ENCODE results near the gene NIF3L1. TPM values are rescaled to one million over a fixed set of nuclear protein-coding genes. Genes with fewer than 3 reads are reported as not detected.
A peak's percentile ranks its signal among the peaks of the same experiment; 100 is the strongest.

NIF3L1 gene
- total and polyA plus RNA-seq, 5 donors = 16.6 to 23.1 (median 21.1) TPM

DNA sequence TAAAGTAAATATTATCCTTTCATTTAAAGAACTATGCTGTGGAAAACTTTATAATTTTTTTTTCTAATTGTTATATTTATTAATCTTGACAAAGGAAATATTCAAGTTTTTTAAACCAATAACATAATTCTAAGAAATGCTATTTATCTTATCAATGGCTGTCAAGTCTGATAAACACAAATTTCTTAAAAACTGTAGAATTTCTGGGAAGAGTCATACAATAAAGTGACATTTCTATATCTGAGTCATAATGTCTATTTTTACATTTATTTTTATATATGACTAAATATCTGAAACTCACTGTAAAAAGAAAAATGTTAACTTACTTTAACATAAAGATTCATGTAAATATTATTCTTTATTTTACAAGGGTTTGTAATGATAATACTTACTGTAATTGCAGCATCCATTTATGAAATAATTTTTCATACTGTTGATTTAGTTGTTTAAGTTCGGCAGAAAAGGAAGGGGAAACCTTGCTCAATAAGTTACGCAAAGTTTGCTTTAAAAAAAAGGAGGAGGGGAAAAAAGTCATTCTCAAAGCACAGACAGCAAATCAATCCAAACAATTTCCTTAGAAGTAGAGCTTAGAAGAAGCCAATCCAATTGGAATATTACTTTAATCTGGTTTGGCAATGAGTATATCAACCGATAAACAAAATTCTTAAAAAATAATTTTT, 41.9 kb downstream of the NIF3L1 start:
- H3K27ac ChIP-seq (ENCODE audit: low read length) = no peak overlapping the region
- DNase-seq (no peak), ATAC-seq (no peak)
- intact Hi-C loops (cut with DNase I) = loop anchor here in 1 of 4 donors (10.0 kb wide), 1 partner anchor 224 kb away; no protein-coding TSS in a partner anchor
- no peaks in the 10 kb centered on the region for H3K27me3 ChIP-seq (ENCODE audit: control insufficient read depth, insufficient read depth)
- no peaks in the 10 kb centered on the region for H3K9me3 ChIP-seq (ENCODE audit: control insufficient read depth, low read length)
- 80% methylated on average over 3 of the region's 3 CpGs for WGBS
- H3K4me1 ChIP-seq (ENCODE audit: control insufficient read depth, insufficient read depth, low read length) = no peaks in the 10 kb centered on the region
- H3K4me3 ChIP-seq (ENCODE audit: low read length) = no peak overlapping the region

DNA sequence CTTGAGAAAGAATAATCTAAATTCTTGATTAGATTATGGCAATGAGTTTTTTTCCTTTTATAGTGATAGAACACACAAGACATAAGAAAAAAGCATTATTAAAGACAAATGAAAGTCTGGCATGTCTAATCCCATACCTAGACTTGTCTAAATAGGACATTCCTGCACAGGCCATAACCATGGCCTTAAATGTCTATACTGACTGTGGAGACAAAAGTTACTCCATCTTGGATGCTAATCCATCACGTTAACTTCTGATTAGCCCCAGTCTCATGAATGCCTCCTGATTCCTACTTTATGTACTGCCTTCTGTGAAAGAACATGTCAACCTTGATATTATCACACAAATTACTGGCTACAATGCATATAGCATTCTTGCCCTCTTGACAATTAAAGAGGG, 50.7 kb downstream of the NIF3L1 start:
- 93% methylated on average over 1 of the region's 1 CpG for WGBS
- Histone ChIP-seq H3K4me3 (ENCODE audit: low read length) (no peak overlapping the region), H3K9me3 (ENCODE audit: control insufficient read depth, low read length) (no peaks in the 10 kb centered on the region), H3K4me1 (ENCODE audit: control insufficient read depth, insufficient read depth, low read length) (no peaks in the 10 kb centered on the region), H3K27ac (ENCODE audit: low read length) (no peak overlapping the region), H3K27me3 (ENCODE audit: control insufficient read depth, insufficient read depth) (no peaks in the 10 kb centered on the region)
- intact Hi-C loops (cut with DNase I) = loop anchor here in 1 of 4 donors (10.0 kb wide), 1 partner anchor 215 kb away; no protein-coding TSS in a partner anchor
- ATAC-seq (no peak), DNase-seq (no peak)

DNA sequence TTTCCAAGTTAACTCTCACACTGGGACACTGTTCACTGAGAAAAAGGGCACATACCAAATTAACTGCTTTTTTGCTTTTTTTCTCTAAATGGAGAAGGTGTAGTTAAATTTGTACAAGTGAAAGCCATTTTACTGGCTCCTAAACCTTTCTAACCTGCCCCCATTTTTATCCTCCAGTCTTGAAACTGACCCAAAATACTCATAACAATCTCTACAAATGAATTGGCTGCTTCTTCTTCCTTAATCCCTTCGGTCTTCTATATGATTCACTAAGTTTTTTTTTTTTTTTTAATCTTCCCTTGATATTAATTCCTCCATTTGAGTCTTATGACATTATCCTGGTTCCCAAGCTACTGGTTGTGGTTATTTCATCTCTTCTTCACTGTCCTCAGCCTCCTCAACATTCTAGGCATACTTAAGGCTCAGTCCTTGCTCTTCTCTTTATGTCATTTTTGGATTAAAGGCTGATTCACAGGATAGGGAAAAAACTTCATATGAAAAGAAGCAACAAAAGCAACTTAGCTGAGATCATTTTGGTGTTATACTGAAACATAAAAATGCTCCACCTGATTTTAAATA, 54.4 kb downstream of the NIF3L1 start:
- ATAC-seq (no peak), DNase-seq (no peak)
- no peak overlapping the region for H3K27ac ChIP-seq (ENCODE audit: low read length)
- intact Hi-C loops (cut with DNase I) = no loop called here
- no peaks in the 10 kb centered on the region for H3K27me3 ChIP-seq (ENCODE audit: control insufficient read depth, insufficient read depth)
- H3K4me1 ChIP-seq (ENCODE audit: control insufficient read depth, insufficient read depth, low read length) = no peaks in the 10 kb centered on the region
- H3K4me3 ChIP-seq (ENCODE audit: low read length) = no peak overlapping the region
- H3K9me3 ChIP-seq (ENCODE audit: control insufficient read depth, low read length) = no peaks in the 10 kb centered on the region
- 85% methylated on average over 1 of the region's 1 CpG for WGBS

DNA sequence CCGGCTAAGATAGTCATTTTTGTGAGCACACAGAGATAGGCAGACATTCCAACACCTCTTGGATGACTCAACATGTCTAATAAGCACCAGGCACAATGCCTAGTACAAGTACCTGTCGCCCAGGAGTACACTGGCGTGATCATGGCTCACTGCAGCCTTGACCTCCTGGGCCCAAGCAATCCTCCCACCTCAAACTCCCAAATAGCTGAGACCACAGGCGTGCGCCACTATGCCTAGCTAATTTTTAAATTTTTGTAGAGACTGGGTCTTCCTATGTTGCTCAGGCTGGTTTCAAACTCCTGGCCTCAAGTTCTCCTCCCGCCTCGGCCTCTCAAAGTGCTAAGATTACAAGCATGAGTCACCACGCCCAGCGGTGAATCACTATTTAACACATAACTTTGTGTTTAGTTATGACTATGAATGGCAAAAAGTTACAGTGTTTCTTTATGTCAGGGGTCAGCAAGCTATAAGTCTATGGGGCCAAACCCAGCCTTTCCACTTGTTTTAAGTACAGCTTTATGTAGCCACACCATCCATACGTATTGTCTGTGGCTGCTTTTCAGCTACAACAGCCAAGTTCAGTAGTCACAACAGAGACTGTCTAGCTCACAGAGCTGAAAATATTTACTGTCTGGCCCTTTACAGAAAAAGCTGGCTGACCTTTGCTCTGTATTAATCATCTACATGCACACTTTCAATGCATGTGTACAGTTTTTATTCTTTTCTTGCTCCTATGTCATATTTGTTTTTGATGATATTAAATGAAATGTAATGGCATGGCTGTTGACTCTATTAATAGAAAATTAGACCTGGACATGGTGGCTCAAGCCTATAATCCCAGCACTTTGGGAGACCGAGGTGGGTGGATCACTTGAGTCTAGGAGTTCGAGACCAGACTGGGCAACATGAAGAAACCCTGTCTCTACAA, 55.6 kb downstream of the NIF3L1 start:
- 93% methylated on average over 12 of the region's 12 CpGs for WGBS
- no peak overlapping the region for H3K27ac ChIP-seq (ENCODE audit: low read length)
- H3K9me3 ChIP-seq (ENCODE audit: control insufficient read depth, low read length) = no peaks in the 10 kb centered on the region
- intact Hi-C loops (cut with DNase I) = no loop called here
- DNase-seq (no peak), ATAC-seq (peak in 1 of 2 donors; percentile 29)
- H3K4me3 ChIP-seq (ENCODE audit: low read length) = no peak overlapping the region
- H3K27me3 ChIP-seq (ENCODE audit: control insufficient read depth, insufficient read depth) = no peaks in the 10 kb centered on the region
- H3K4me1 ChIP-seq (ENCODE audit: control insufficient read depth, insufficient read depth, low read length) = no peaks in the 10 kb centered on the region

DNA sequence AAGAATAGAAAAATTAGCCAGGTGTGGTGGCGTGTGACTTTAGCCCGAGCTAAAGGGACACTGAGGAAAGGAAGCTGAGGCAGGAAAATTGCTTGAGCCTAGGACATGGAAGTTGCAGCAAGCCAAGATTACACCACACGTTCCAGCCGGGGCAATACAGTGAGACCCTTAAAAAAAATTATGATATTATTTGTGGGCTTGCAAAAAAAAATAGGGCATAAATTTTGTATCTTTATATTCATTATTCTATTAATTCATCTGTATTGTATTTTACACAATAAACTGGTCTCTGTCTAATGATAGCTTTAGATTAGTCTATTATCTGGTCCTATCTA, 56.2 kb downstream of the NIF3L1 start:
- intact Hi-C loops (cut with DNase I) = no loop called here
- no peak overlapping the region for H3K27ac ChIP-seq (ENCODE audit: low read length)
- DNase-seq = no peak
- H3K9me3 ChIP-seq (ENCODE audit: control insufficient read depth, low read length) = no peaks in the 10 kb centered on the region
- no peak for ATAC-seq
- WGBS = 95% methylated on average over 4 of the region's 4 CpGs
- H3K4me3 ChIP-seq (ENCODE audit: low read length) = no peak overlapping the region
- H3K27me3 ChIP-seq (ENCODE audit: control insufficient read depth, insufficient read depth) = no peaks in the 10 kb centered on the region
- H3K4me1 ChIP-seq (ENCODE audit: control insufficient read depth, insufficient read depth, low read length) = no peaks in the 10 kb centered on the region

DNA sequence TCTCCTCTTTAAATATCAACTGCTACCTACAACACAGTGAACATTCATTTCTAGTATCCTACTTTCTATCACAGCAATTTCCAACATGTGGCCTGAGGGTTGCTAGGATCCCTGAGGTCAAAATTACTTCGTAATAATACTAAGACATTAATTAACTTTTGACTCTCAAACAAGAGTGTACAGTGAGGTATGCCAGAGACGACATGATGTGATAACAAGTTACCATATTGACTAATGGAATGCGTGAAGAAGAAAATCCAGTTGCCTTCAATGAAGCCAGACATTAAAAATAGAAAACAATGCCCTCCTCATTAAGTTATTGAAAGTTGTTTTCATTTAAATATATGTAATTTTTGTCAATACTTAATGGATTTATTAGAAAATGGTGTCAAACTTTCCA, 61.2 kb downstream of the NIF3L1 start:
- no peak overlapping the region for H3K27ac ChIP-seq (ENCODE audit: low read length)
- H3K27me3 ChIP-seq (ENCODE audit: control insufficient read depth, insufficient read depth) = no peaks in the 10 kb centered on the region
- no peak overlapping the region for H3K4me3 ChIP-seq (ENCODE audit: low read length)
- 61% methylated on average over 3 of the region's 3 CpGs for WGBS
- no peaks in the 10 kb centered on the region for H3K4me1 ChIP-seq (ENCODE audit: control insufficient read depth, insufficient read depth, low read length)
- H3K9me3 ChIP-seq (ENCODE audit: control insufficient read depth, low read length) = no peaks in the 10 kb centered on the region
- DNase-seq = no peak
- ATAC-seq = no peak
- intact Hi-C loops (cut with DNase I) = no loop called here

Other genes with a start within 250 kb of the NIF3L1 start
- 100 to 1,000 TPM in 2 of 4 donors, 10 to 100 TPM in 2; 83.7 to 173 (median 100.0) TPM for gene BZW1, start 77.5 kb upstream of the NIF3L1 start, total RNA-seq
- 32.2 TPM for gene BZW1, start 77.5 kb upstream of the NIF3L1 start, polyA plus RNA-seq
- gene CLK1, start 24.7 kb upstream of the NIF3L1 start, total RNA-seq = 10 to 100 TPM; 48.0 to 70.1 (median 64.1) TPM
- gene CLK1, start 24.7 kb upstream of the NIF3L1 start, polyA plus RNA-seq = 122 TPM
- 10 to 100 TPM; 23.4 to 31.5 (median 26.2) TPM for gene PPIL3, start 294 bp upstream of the NIF3L1 start, total RNA-seq
- 19.6 TPM for gene PPIL3, start 294 bp upstream of the NIF3L1 start, polyA plus RNA-seq
- gene ORC2, start 74.3 kb downstream of the NIF3L1 start, total RNA-seq = 10 to 100 TPM; 23.0 to 25.8 (median 23.7) TPM
- gene ORC2, start 74.3 kb downstream of the NIF3L1 start, polyA plus RNA-seq = 9.4 TPM
- 10 to 100 TPM in 3 of 4 donors, 1 to 10 TPM in 1; 9.7 to 17.2 (median 13.4) TPM for gene HYCC2, start 182.3 kb downstream of the NIF3L1 start, total RNA-seq
- 3.1 TPM for gene HYCC2, start 182.3 kb downstream of the NIF3L1 start, polyA plus RNA-seq
- gene NDUFB3, start 182.6 kb downstream of the NIF3L1 start, total RNA-seq = 100 to 1,000 TPM; 296 to 384 (median 313) TPM
- gene NDUFB3, start 182.6 kb downstream of the NIF3L1 start, polyA plus RNA-seq = 503 TPM
- 100 to 1,000 TPM; 232 to 310 (median 267) TPM for gene CFLAR, start 226.8 kb downstream of the NIF3L1 start, total RNA-seq
- gene CFLAR, start 226.8 kb downstream of the NIF3L1 start, polyA plus RNA-seq = 134 TPM